ENCODE results near the gene ZNF514.
"Not testable (repeated sequence)": the region's sequence is repeated elsewhere in the genome, so short reads cannot be mapped to it uniquely, and the experiment has no call there.

The ZNF514 gene

DNA sequence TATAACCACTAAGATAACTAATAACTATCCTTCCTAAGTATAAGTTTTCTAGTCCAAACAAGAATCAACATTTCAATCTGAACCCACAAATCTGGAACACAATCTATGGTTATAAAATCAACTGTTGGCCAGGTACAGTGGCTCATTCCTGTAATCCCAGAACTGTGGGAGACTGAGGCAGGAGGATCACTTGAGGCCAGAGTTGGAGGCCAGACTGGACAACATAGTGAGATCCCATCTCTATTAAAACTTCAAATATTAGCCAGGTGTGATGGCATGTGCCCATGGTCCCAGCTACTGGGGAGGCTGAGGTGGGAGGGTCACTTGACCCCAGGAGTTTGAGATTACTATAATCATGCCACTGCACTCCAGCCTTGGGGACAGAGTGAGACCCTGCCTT, 49.3 kb downstream of the ZNF514 start:
- TF ChIP-seq, protein P1, sequence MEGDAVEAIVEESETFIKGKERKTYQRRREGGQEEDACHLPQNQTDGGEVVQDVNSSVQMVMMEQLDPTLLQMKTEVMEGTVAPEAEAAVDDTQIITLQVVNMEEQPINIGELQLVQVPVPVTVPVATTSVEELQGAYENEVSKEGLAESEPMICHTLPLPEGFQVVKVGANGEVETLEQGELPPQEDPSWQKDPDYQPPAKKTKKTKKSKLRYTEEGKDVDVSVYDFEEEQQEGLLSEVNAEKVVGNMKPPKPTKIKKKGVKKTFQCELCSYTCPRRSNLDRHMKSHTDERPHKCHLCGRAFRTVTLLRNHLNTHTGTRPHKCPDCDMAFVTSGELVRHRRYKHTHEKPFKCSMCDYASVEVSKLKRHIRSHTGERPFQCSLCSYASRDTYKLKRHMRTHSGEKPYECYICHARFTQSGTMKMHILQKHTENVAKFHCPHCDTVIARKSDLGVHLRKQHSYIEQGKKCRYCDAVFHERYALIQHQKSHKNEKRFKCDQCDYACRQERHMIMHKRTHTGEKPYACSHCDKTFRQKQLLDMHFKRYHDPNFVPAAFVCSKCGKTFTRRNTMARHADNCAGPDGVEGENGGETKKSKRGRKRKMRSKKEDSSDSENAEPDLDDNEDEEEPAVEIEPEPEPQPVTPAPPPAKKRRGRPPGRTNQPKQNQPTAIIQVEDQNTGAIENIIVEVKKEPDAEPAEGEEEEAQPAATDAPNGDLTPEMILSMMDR (IDR thresholded peaks at IDR 0.05; ENCODE audit: low read length, missing control alignments), result no peak
- no peak overlapping the region for H3K4me3 ChIP-seq (replicated peaks; ENCODE audit: low read depth, low read length)
- no peak for DNase-seq (ENCODE audit: low read depth)

DNA sequence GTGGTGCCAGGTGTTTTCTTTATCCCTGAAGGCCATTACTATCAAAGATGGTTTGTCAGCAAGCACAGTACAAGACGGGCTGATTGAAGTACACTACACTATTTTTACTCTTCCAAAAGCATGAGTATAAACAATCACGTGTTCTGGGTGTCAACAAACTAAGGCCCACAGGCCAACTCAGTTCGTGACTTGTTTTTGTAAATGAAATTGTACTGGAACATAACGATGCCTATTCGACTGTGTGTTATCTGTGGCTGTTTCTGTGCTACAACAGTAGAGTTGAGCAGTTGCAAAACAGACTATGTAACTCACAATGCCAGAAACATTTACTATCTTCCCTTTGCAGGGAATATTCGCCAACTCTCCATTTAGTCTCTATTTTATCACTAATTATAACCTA, 50.4 kb downstream of the ZNF514 start:
- TF ChIP-seq, protein P1 (IDR thresholded peaks at IDR 0.05; ENCODE audit: low read length, missing control alignments), result no peak
- no peak for DNase-seq (ENCODE audit: low read depth)

DNA sequence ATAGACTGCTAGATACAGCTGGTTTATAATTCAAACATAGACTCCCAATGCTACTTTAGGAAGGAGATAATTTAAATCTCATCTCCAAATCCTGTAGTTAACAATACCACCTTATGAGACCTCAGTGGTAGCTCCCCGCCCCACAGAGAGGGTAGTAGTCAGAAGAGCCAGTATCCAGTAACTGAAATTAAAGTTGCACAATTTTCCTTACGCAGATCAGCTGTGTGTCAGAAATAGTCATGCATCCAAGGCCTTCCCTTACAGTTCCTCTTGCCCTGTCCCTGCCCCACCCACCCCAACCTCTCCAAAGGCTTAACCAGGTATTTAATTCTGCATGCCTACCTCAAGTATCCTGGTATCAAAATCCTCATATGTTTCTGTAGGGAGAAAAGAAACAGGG, 53.6 kb downstream of the ZNF514 start:
- no peak overlapping the region for H3K4me3 ChIP-seq (replicated peaks; ENCODE audit: low read depth, low read length)
- no peak for DNase-seq (ENCODE audit: low read depth)
- TF ChIP-seq, protein P1 (IDR thresholded peaks at IDR 0.05; ENCODE audit: low read length, missing control alignments), result no peak

More for the DNA sequence above, 50.4 kb downstream of the ZNF514 start:
- H3K4me3 ChIP-seq (replicated peaks; ENCODE audit: low read depth, low read length), result no peak overlapping the region

DNA sequence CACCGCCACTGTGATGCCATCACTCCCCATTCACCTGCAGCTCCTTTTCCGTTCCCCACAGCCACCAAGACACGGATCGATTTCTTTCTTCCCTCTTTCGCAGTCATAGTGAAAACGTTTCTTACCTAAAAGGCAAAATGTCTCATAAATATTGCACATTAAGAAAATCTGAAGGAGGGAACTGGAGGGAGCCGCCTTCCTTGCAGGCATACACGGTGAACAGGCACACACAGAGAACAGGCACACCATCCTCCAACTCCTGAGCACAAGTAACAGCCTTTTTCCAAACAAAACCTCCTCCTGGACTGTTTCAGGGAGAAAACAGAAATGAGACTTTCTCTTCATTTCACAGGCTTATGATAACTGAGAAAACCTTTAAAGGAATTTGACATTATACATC, 55.0 kb downstream of the ZNF514 start:
- DNase-seq (ENCODE audit: low read depth), result no peak
- no peak overlapping the region for H3K4me3 ChIP-seq (replicated peaks; ENCODE audit: low read depth, low read length)
- TF ChIP-seq, protein P1 (IDR thresholded peaks at IDR 0.05; ENCODE audit: low read length, missing control alignments), result no peak

DNA sequence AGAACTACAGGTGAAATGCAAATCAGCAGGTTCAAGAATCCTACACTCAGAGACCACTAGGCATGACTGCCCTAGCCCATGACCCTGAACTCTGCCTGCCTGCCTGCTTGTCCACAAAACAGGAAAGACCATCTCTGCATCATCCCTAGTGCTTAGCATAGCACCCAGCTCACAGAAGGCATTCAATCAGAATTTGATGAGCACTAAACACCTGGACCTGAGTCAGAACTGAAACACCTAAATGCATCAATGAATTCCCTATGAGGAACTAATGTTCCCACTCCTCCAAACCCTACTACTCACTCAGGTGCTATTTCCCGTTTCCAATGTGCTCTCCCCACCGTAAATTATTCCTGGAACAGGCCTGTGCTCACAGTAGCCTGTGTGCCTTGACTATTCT, 59.7 kb downstream of the ZNF514 start:
- TF ChIP-seq, protein P1 (IDR thresholded peaks at IDR 0.05; ENCODE audit: low read length, missing control alignments), result no peak
- DNase-seq (ENCODE audit: low read depth), result no peak
- H3K4me3 ChIP-seq (replicated peaks; ENCODE audit: low read depth, low read length), result no peak overlapping the region

DNA sequence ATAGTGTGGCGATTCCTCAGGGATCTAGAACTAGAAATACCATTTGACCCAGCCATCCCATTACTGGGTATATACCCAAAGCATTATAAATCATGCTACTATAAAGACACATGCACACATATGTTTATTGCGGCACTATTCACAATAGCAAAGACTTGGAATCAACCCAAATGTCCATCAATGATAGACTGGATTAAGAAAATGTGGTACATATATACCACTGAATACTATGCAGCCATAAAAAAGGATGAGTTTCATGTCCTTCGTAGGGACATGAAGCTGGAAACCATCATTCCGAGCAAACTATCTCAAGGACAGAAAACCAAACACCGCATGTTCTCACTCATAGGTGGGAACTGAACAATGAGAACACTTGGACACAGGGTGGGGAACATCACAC, 61.4 kb downstream of the ZNF514 start:
- not testable (repeated sequence) for DNase-seq (ENCODE audit: low read depth); H3K4me3 ChIP-seq (replicated peaks; ENCODE audit: low read depth, low read length)

All from fibroblast of pulmonary artery (primary cell).